HEK293 (cell line): ENCODE measurements around the gene SCTR.

Experiments
- CTCF ChIA-PET: fragments of 350-600 bp; formaldehyde crosslinking; extraction: SDS; loops from one replicate; lab custom pipeline; 2021; ENCODE audit warnings: antibody characterized with exemption; lab: Yijun Ruan, JAX
- POLR2A ChIA-PET: fragments of 300-600 bp; formaldehyde crosslinking; extraction: SDS; loops from one replicate; lab custom pipeline; 2020; ENCODE audit warnings: antibody characterized with exemption, inconsistent platforms; lab: Yijun Ruan, JAX
- H3K27ac ChIP-seq: fragments of 200-500 bp; sonication (Bioruptor generic); 2 replicates; pipeline ENCODE4 v1.5.1; 2014; ENCODE audit warnings: low read depth, low read length, control low read depth, inconsistent platforms; ENCODE audit errors: extremely low read depth
- H3K36me3 ChIP-seq, 2 experiments: fragments of 200-500 bp in 1 of 2; sonication (Bioruptor generic) in 1 of 2; 1 replicate in 1 of 2; 2 replicates in 1 of 2; pipeline ENCODE4 v1.5.1; 2014 to 2017; ENCODE audit warnings: inconsistent platforms in 2 of 2, low read length in 2 of 2; ENCODE audit not compliant: control insufficient read depth in 2 of 2, insufficient read depth in 1 of 2
- H3K4me1 ChIP-seq: fragments of 200-500 bp; sonication (Bioruptor generic); 2 replicates; pipeline ENCODE4 v1.5.1; 2014; ENCODE audit warnings: mild to moderate bottlenecking, low read length, inconsistent platforms; ENCODE audit not compliant: control insufficient read depth, insufficient read depth
- H3K4me3 ChIP-seq: 2 replicates; pipeline ENCODE4 v1.5.1; 2011; ENCODE audit warnings: low read depth, mild to moderate bottlenecking, control low read depth, low read length, moderate library complexity
- H3K9me3 ChIP-seq: fragments of 200-500 bp; sonication (Bioruptor generic); 2 replicates; pipeline ENCODE4 v1.5.1; 2014; ENCODE audit warnings: low read depth, low read length, inconsistent platforms; ENCODE audit not compliant: control insufficient read depth, insufficient read depth
- AEBP2 ChIP-seq: fragments of 450-650 bp; formaldehyde crosslinking; IDR thresholded peaks from 2 replicates; pipeline ENCODE4 v1.5.1; 2016; ENCODE audit warnings: missing biosample characterization, missing genetic modification characterization, borderline replicate concordance
- FEZF1 ChIP-seq: fragments of 450-650 bp; formaldehyde crosslinking; IDR thresholded peaks from 2 replicates; pipeline ENCODE4 v1.5.1; 2016; ENCODE audit warnings: missing biosample characterization, missing genetic modification characterization
- OVOL3 ChIP-seq: fragments of 450-650 bp; formaldehyde crosslinking; IDR thresholded peaks from 2 replicates; pipeline ENCODE4 v1.5.1; 2016; ENCODE audit warnings: missing biosample characterization, missing genetic modification characterization
- SALL2 ChIP-seq: fragments of 450-650 bp; formaldehyde crosslinking; IDR thresholded peaks from 2 replicates; pipeline ENCODE4 v1.5.0; 2017; ENCODE audit warnings: missing biosample characterization, mild to moderate bottlenecking, missing genetic modification characterization, borderline replicate concordance
- SP3 ChIP-seq: fragments of 450-650 bp; formaldehyde crosslinking; IDR thresholded peaks from 2 replicates; pipeline ENCODE4 v1.5.1; 2016; ENCODE audit warnings: missing biosample characterization, missing genetic modification characterization
- SP7 ChIP-seq: fragments of 450-650 bp; formaldehyde crosslinking; IDR thresholded peaks from 2 replicates; pipeline ENCODE4 v1.5.1; 2016; ENCODE audit warnings: missing biosample characterization, missing genetic modification characterization
- YY2 ChIP-seq: fragments of 450-650 bp; formaldehyde crosslinking; IDR thresholded peaks from 2 replicates; pipeline ENCODE4 v1.5.1; 2016; ENCODE audit warnings: missing biosample characterization, missing genetic modification characterization
- ZBTB1 ChIP-seq: fragments of 450-650 bp; formaldehyde crosslinking; IDR thresholded peaks from 2 replicates; pipeline ENCODE4 v1.5.1; 2016; ENCODE audit warnings: missing biosample characterization, missing genetic modification characterization
- ZBTB21 ChIP-seq: fragments of 450-650 bp; formaldehyde crosslinking; IDR thresholded peaks from 2 replicates; pipeline ENCODE4 v1.5.1; 2017; ENCODE audit warnings: missing biosample characterization, missing genetic modification characterization
- ZBTB49 ChIP-seq: fragments of 450-650 bp; formaldehyde crosslinking; IDR thresholded peaks from 2 replicates; pipeline ENCODE4 v1.5.1; 2016; ENCODE audit warnings: missing biosample characterization, missing genetic modification characterization, low read depth
- ZNF175 ChIP-seq: fragments of 450-650 bp; formaldehyde crosslinking; IDR thresholded peaks from 2 replicates; pipeline ENCODE4 v1.5.1; 2016; ENCODE audit warnings: missing biosample characterization, missing genetic modification characterization
- ZNF184 ChIP-seq: fragments of 450-650 bp; IDR thresholded peaks from 2 replicates; pipeline ENCODE4 v1.5.1; 2018; ENCODE audit warnings: missing biosample characterization, mild to moderate bottlenecking, missing genetic modification characterization
- ZNF404 ChIP-seq: fragments of 450-650 bp; formaldehyde crosslinking; IDR thresholded peaks from 2 replicates; pipeline ENCODE4 v1.5.1; 2017; ENCODE audit warnings: missing biosample characterization, missing genetic modification characterization
- ZNF521 ChIP-seq: fragments of 450-650 bp; formaldehyde crosslinking; IDR thresholded peaks from 2 replicates; pipeline ENCODE4 v1.5.1; 2017; ENCODE audit warnings: missing biosample characterization, mild to moderate bottlenecking, missing genetic modification characterization
- ZNF561 ChIP-seq: fragments of 450-650 bp; IDR thresholded peaks from 2 replicates; pipeline ENCODE4 v1.5.1; 2018; ENCODE audit warnings: missing biosample characterization, missing genetic modification characterization, borderline replicate concordance
- ZNF626 ChIP-seq: fragments of 450-650 bp; sonication (Bioruptor Pico); formaldehyde crosslinking; IDR thresholded peaks from 2 replicates; pipeline ENCODE4 v1.5.1; 2018; ENCODE audit warnings: missing biosample characterization, missing genetic modification characterization, inconsistent platforms
- ZNF658 ChIP-seq: fragments of 450-650 bp; formaldehyde crosslinking; IDR thresholded peaks from 2 replicates; pipeline ENCODE4; 2016; ENCODE audit warnings: missing biosample characterization, missing genetic modification characterization
- ZNF785 ChIP-seq: fragments of 450-650 bp; formaldehyde crosslinking; IDR thresholded peaks from 2 replicates; pipeline ENCODE4 v1.5.1; 2016; ENCODE audit warnings: missing biosample characterization, missing genetic modification characterization

SCTR gene

GRCh38 chr2:119552902-119553301 is 28.6 kb upstream of the SCTR start:
- Histone ChIP-seq H3K27ac (no peak overlapping the region), H3K4me3 (no peak overlapping the region), H3K36me3 (no peaks in the 10 kb centered on the region), H3K4me1 (0 out of 2 replicates have a peak, but pooled peaks cover 5% of the 10 kb centered on the region), H3K9me3 (no peaks in the 10 kb centered on the region)
- TF ChIP-seq OVOL3 (tag by site-specific recombination) = no peak
- TF ChIP-seq SP7 (tag by site-specific recombination) = no peak
- TF ChIP-seq ZNF658 (tag by site-specific recombination) = no peak
- no peak for TF ChIP-seq ZNF626 (tag by site-specific recombination)
- TF ChIP-seq ZNF521 = no peak
- no peak for TF ChIP-seq ZNF175 (tag by site-specific recombination)
- no peak for TF ChIP-seq ZBTB49 (tag by site-specific recombination)
- no peak for TF ChIP-seq ZBTB21
- no peak for TF ChIP-seq SALL2 (tag by site-specific recombination)
- no peak for TF ChIP-seq FEZF1 (tag by site-specific recombination)
- CTCF ChIA-PET = no interaction called here
- POLR2A ChIA-PET = no interaction called here

GRCh38 chr2:119550856-119551255 is 26.6 kb upstream of the SCTR start:
- POLR2A ChIA-PET = no interaction called here
- peaks cover 0 to 3% of the 10 kb centered on the region in 2 experiments; a peak in 1 of 3 replicates for H3K36me3 ChIP-seq
- H3K9me3 ChIP-seq = no peaks in the 10 kb centered on the region
- TF ChIP-seq ZBTB1 (tag by site-specific recombination) (no peak), ZNF404 (no peak), SP3 (tag by site-specific recombination) (no peak), YY2 (tag by site-specific recombination) (no peak), ZNF184 (tag by site-specific recombination) (no peak), AEBP2 (tag by site-specific recombination) (no peak), ZNF785 (tag by site-specific recombination) (no peak)
- CTCF ChIA-PET = interaction anchor here (1.0 to 1.2 kb wide), 3 partner anchors 75 to 331 kb away, joined by 3 to 6 read pairs (median 5); no protein-coding TSS in a partner anchor
- 0 out of 2 replicates have a peak, but pooled peaks cover 5% of the 10 kb centered on the region for H3K4me1 ChIP-seq
- no peak overlapping the region for H3K4me3 ChIP-seq
- no peak overlapping the region for H3K27ac ChIP-seq

- no peak for TF ChIP-seq ZNF561 (tag by site-specific recombination)
- 0 out of 2 replicates have a peak, but pooled peaks cover 5% of the 10 kb centered on the region for H3K4me1 ChIP-seq
- H3K4me3 ChIP-seq = no peak overlapping the region
- peaks cover 0 to 3% of the 10 kb centered on the region in 2 experiments; a peak in 1 of 3 replicates for H3K36me3 ChIP-seq
- H3K27ac ChIP-seq = no peak overlapping the region
- POLR2A ChIA-PET = no interaction called here
- CTCF ChIA-PET = no interaction called here
- no peaks in the 10 kb centered on the region for H3K9me3 ChIP-seq
Measured at GRCh38 chr2:119550346-119550745, 26.1 kb upstream of the SCTR start.
